Stimulated activated CD8-positive, alpha-beta memory T cell treated with anti-CD3 and anti-CD28 coated beads, Interleukin-4, amount 100 ng/mL, for 24 hours (primary cell): ENCODE data around the gene RAF1.

Experiments
- DNase-seq: peaks from one replicate; pipeline ENCODE4 v3.0.0-alpha.2; 2020; ENCODE audit warnings: low read depth

RAF1 gene

GRCh38 chr3:12591456-12591855 is 72.5 kb downstream of the RAF1 start:
- DNase-seq = no peak

GRCh38 chr3:12590096-12590495 is 73.8 kb downstream of the RAF1 start:
- no peak for DNase-seq

GRCh38 chr3:12588039-12589009 is 75.6 kb downstream of the RAF1 start:
- DNase-seq = no peak

GRCh38 chr3:12586403-12586802 is 77.5 kb downstream of the RAF1 start:
- no peak for DNase-seq

- no peak for DNase-seq
Measured at GRCh38 chr3:12585970-12586369, 77.9 kb downstream of the RAF1 start.

GRCh38 chr3:12585181-12585580 is 78.7 kb downstream of the RAF1 start:
- DNase-seq = no peak

GRCh38 chr3:12584083-12584482 is 79.8 kb downstream of the RAF1 start:
- DNase-seq = no peak

- no peak for DNase-seq
Measured at GRCh38 chr3:12583280-12583679, 80.6 kb downstream of the RAF1 start.

GRCh38 chr3:12582730-12583129 is 81.2 kb downstream of the RAF1 start:
- DNase-seq = no peak

- no peak for DNase-seq
Measured at GRCh38 chr3:12579905-12580304, 84.0 kb downstream of the RAF1 start.

GRCh38 chr3:12579456-12579855 is 84.5 kb downstream of the RAF1 start:
- DNase-seq = no peak

GRCh38 chr3:12578742-12579141 is 85.2 kb downstream of the RAF1 start:
- DNase-seq = no peak

GRCh38 chr3:12577379-12577778 is 86.5 kb downstream of the RAF1 start:
- DNase-seq = no peak

- DNase-seq = no peak
Measured at GRCh38 chr3:12574661-12575060, 89.3 kb downstream of the RAF1 start.

- no peak for DNase-seq
Measured at GRCh38 chr3:12574131-12574530, 89.8 kb downstream of the RAF1 start.

GRCh38 chr3:12571986-12572385 is 91.9 kb downstream of the RAF1 start:
- no peak for DNase-seq

GRCh38 chr3:12569836-12570235 is 94.1 kb downstream of the RAF1 start:
- no peak for DNase-seq

- DNase-seq = no peak
Measured at GRCh38 chr3:12568747-12569146, 95.2 kb downstream of the RAF1 start.

GRCh38 chr3:12566976-12567375 is 96.9 kb downstream of the RAF1 start:
- DNase-seq = no peak

GRCh38 chr3:12562451-12562850 is 101.5 kb downstream of the RAF1 start:
- no peak for DNase-seq

- DNase-seq = no peak
Measured at GRCh38 chr3:12561397-12561796, 102.5 kb downstream of the RAF1 start.

- no peak for DNase-seq
Measured at GRCh38 chr3:12560505-12561190, 103.3 kb downstream of the RAF1 start.

GRCh38 chr3:12559520-12559919 is 104.4 kb downstream of the RAF1 start:
- DNase-seq = no peak
